Measurements from ENCODE around the gene HOXA5. TPM values are rescaled to one million over a fixed set of nuclear protein-coding genes. Genes with fewer than 3 reads are reported as not detected.

HOXA5 gene
- total RNA-seq, 1 experiment from 2014 or later, result 10.6 TPM

DNA sequence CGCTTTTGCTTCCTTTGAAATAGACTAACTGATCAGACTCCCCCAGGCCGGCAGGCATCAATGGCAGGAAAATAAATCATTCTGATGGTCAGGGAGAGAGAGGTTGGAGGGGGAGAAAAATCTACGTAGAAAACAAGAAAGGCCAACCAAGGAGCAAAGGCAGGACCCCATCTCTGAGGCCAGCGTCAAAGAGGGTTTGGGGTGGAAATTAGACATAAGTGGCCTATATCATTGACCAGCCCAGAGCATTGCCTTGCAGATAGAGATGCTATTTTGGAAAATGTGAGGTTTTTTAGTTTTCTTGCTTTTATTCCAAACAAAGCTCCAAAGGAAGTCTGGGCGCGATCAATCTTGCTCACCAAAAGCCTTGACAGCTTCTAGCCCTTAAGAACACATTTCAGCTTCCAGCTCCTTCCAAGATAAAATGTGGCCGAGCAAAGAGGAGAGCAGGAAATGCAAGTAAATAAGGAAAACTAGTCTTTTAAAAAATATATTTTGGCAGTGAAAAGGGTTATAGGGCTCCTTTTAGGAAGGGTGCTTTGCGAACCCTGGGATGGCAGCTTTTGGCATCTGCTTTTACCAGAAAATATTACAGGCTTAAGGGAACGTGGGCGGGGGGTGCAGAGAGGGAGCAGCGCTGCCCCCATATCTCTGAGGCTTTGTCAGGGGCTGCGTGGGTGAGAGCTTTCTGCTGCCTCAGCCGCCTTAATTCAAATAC, 39.0 kb downstream of the HOXA5 start:
- Mint-ChIP-seq H3K36me3 (ENCODE audit: insufficient read depth, unreplicated experiment) (peaks cover 8% of the 10 kb centered on the region), H3K4me3 (ENCODE audit: low read depth, unreplicated experiment) (no peak overlapping the region), H3K4me1 (ENCODE audit: low read depth, unreplicated experiment) (peaks cover 29% of the 10 kb centered on the region), H3K27ac (ENCODE audit: unreplicated experiment) (no peak overlapping the region), H3K27me3 (ENCODE audit: unreplicated experiment) (peaks cover 28% of the 10 kb centered on the region), H3K9me3 (ENCODE audit: low read depth, unreplicated experiment) (no peaks in the 10 kb centered on the region)
- DNase-seq, result no peak
- TF ChIP-seq CTCF (IDR thresholded peaks at IDR 0.05; ENCODE audit: unreplicated experiment), result no peak
- CTCF ChIA-PET, result no interaction called here
- BruUV-seq (replicated peaks), result no TSS peak
- intact Hi-C loops (cut with micrococcal nuclease; ENCODE audit: unreplicated experiment), result no loop called here

DNA sequence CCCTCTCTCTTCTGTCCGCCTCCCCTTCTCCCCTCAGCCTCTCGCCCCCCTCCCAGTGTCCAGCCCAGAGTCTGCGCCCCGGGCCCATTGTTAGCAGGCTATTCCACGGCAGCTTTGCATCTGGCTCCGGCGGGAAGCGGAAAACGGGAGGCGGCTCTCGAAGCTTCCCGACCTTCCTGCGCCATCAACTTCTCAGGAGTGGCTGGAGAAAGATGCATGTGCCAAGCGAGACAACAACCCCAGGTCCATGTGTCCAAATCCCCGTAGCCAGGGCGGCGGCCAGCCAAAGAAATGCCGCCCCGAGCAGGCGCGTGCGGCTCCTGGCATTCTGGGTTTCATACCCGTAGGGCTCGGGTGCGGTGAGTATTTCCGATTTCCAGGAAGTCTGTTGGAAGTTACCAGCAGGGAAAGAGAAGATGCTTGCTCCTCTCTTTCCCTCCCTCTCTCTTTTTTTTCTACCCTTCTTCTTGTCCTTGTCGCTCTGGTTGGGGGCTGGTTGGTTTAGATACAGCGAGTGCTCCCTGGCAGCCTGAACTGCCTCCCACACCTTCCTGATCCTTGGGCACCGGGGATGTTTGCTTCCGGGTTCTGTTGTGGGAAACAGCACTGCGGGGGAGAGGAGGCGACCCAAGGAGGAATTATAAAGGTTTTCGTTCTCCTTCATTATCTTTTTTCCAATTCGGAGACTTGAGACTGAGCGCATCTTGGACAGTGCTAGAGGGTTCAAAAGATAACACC, 39.8 kb downstream of the HOXA5 start:
- CTCF ChIA-PET, result no interaction called here
- intact Hi-C loops (cut with micrococcal nuclease; ENCODE audit: unreplicated experiment), result no loop called here
- H3K36me3 Mint-ChIP-seq (ENCODE audit: insufficient read depth, unreplicated experiment), result peaks cover 16% of the 10 kb centered on the region
- H3K4me1 Mint-ChIP-seq (ENCODE audit: low read depth, unreplicated experiment), result peaks cover 38% of the 10 kb centered on the region
- no TSS peak for BruUV-seq (replicated peaks)
- DNase-seq, result no peak
- TF ChIP-seq CTCF (IDR thresholded peaks at IDR 0.05; ENCODE audit: unreplicated experiment), result no peak
- H3K27ac Mint-ChIP-seq (ENCODE audit: unreplicated experiment), result peak overlapping the region; percentile 9
- no peaks in the 10 kb centered on the region for H3K9me3 Mint-ChIP-seq (ENCODE audit: low read depth, unreplicated experiment)
- peak overlapping the region; percentile 60 for H3K4me3 Mint-ChIP-seq (ENCODE audit: low read depth, unreplicated experiment)
- peaks cover 28% of the 10 kb centered on the region for H3K27me3 Mint-ChIP-seq (ENCODE audit: unreplicated experiment)

GRCh38 chr7:27102581-27103442, 40.7 kb downstream of the HOXA5 start, which contains the start of gene HOXA2:
TSS of gene HOXA2 (minus strand) at chr7:27102683. CDS start at chr7:27102500, 183 bp downstream.
- H3K27ac Mint-ChIP-seq (ENCODE audit: unreplicated experiment), result peak within 1 kb of the TSS; percentile 9
- no peak for DNase-seq
- TF ChIP-seq CTCF (IDR thresholded peaks at IDR 0.05; ENCODE audit: unreplicated experiment), result no peak

DNA sequence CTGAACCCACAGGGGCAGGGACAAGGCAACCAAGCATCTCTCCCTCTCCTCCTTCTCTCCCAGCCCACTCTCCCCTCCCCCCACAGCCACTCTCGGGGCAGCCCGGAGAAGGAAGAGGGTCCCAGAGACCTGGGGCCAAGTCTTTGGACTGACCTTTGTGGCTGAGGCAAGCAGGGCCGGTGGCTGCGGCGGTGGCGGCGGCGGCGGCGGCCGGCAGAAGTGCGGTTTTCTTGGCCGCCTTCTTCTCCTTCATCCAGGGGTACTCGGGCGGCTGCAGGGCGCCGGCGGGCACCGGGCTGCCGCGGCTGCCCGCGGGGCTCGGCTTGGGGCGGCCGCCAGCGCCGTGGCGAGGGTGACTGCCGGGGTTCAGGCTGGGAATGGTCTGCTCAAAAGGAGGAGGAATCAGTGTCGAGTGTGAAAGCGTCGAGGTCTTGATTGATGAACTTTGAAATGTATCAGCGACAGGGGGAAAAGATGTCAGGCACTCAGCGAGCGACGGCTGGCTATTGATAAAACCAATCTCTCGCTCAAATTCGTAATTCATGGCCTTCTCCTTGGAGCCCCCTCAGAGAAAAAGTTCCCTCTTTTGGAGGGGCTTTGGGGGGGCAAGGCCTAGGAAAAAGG, 41.4 kb downstream of the HOXA5 start:
- Mint-ChIP-seq H3K4me1 (ENCODE audit: low read depth, unreplicated experiment) (peaks cover 53% of the 10 kb centered on the region), H3K27me3 (ENCODE audit: unreplicated experiment) (peaks cover 28% of the 10 kb centered on the region), H3K9me3 (ENCODE audit: low read depth, unreplicated experiment) (no peaks in the 10 kb centered on the region), H3K4me3 (ENCODE audit: low read depth, unreplicated experiment) (no peak overlapping the region), H3K36me3 (ENCODE audit: insufficient read depth, unreplicated experiment) (peaks cover 17% of the 10 kb centered on the region), H3K27ac (ENCODE audit: unreplicated experiment) (no peak overlapping the region)
- intact Hi-C loops (cut with micrococcal nuclease; ENCODE audit: unreplicated experiment), result no loop called here
- CTCF ChIA-PET, result no interaction called here
- BruUV-seq (replicated peaks), result no TSS peak
- TF ChIP-seq CTCF (IDR thresholded peaks at IDR 0.05; ENCODE audit: unreplicated experiment), result no peak
- no peak for DNase-seq

More at GRCh38 chr7:27102581-27103442, 40.7 kb downstream of the HOXA5 start, which contains the start of gene HOXA2:
- BruUV-seq (replicated peaks), result no TSS peak
- Mint-ChIP-seq H3K4me1 (ENCODE audit: low read depth, unreplicated experiment) (peaks cover 46% of the 10 kb centered on the region), H3K27me3 (ENCODE audit: unreplicated experiment) (peaks cover 28% of the 10 kb centered on the region), H3K9me3 (ENCODE audit: low read depth, unreplicated experiment) (no peaks in the 10 kb centered on the region), H3K4me3 (ENCODE audit: low read depth, unreplicated experiment) (peak within 1 kb of the TSS; percentile 60), H3K36me3 (ENCODE audit: insufficient read depth, unreplicated experiment) (peaks cover 22% of the 10 kb centered on the region)
- CTCF ChIA-PET, result no interaction called here
- intact Hi-C loops (cut with micrococcal nuclease; ENCODE audit: unreplicated experiment), result no loop called here

All from Calu3 (cell line).